ENCODE results near the gene TECPR1. TPM values are rescaled to one million over a fixed set of nuclear protein-coding genes. Genes with fewer than 3 reads are reported as not detected.

Gene TECPR1
- polyA plus RNA-seq, 1 experiment: 2.7 TPM

DNA sequence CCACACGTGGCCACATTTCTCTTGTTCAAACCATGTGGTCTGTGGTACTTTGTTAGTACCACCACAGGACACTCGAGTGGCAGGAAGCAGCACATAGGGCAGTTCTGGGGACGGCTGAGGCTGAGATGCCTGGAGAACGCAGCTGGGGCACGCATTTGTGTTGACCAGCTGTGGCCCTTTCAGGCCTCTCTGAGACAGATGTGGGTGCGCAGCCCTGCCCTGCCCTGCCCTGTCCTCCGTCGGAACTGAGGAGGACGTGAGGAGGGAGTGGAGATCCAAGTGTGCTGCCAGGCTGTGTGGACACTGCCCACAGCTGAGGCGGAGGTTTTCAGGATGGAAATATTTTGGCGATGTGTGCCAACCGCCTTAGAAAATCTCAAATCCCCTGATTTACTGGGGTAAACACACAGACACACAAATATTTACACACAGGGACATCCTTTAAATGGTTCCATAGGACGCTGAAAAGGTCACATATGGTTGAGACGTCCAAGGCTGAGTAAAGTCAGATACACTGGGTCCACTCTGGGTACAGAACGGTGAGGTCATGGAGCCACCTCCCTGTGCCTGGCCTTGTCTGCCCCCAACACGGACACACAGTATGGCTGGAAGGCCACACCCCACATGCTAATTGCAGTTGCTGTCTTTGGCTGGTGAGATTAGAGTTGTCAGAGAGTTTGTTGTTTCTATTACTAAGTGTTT is 26.0 kb downstream of the TECPR1 start:
- no peak overlapping the region for H3K4me3 ChIP-seq (ENCODE audit: low read depth, low read length)
- TF ChIP-seq, protein P1, sequence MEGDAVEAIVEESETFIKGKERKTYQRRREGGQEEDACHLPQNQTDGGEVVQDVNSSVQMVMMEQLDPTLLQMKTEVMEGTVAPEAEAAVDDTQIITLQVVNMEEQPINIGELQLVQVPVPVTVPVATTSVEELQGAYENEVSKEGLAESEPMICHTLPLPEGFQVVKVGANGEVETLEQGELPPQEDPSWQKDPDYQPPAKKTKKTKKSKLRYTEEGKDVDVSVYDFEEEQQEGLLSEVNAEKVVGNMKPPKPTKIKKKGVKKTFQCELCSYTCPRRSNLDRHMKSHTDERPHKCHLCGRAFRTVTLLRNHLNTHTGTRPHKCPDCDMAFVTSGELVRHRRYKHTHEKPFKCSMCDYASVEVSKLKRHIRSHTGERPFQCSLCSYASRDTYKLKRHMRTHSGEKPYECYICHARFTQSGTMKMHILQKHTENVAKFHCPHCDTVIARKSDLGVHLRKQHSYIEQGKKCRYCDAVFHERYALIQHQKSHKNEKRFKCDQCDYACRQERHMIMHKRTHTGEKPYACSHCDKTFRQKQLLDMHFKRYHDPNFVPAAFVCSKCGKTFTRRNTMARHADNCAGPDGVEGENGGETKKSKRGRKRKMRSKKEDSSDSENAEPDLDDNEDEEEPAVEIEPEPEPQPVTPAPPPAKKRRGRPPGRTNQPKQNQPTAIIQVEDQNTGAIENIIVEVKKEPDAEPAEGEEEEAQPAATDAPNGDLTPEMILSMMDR (IDR thresholded peaks at IDR 0.05; ENCODE audit: insufficient read depth, low read depth, low read length): no peak
- no peaks in the 10 kb centered on the region for H3K27me3 ChIP-seq (ENCODE audit: control insufficient read depth, insufficient read depth, low read length)
- DNase-seq (ENCODE audit: low read depth): no peak
- ChIA-PET CTCF (no interaction called here), POLR2A (no interaction called here)
- peaks cover 7% of the 10 kb centered on the region for H3K36me3 ChIP-seq (ENCODE audit: control insufficient read depth, insufficient read depth, low read length)

GRCh38 chr7:98224701-98225181 is 27.3 kb downstream of the TECPR1 start:
- no peak for DNase-seq (ENCODE audit: low read depth)
- H3K27me3 ChIP-seq (ENCODE audit: control insufficient read depth, insufficient read depth, low read length): no peaks in the 10 kb centered on the region
- peaks cover 7% of the 10 kb centered on the region for H3K36me3 ChIP-seq (ENCODE audit: control insufficient read depth, insufficient read depth, low read length)
- H3K4me3 ChIP-seq (ENCODE audit: low read depth, low read length): no peak overlapping the region
- ChIA-PET CTCF (no interaction called here), POLR2A (no interaction called here)
- TF ChIP-seq, protein P1 (IDR thresholded peaks at IDR 0.05; ENCODE audit: insufficient read depth, low read depth, low read length): no peak

DNA sequence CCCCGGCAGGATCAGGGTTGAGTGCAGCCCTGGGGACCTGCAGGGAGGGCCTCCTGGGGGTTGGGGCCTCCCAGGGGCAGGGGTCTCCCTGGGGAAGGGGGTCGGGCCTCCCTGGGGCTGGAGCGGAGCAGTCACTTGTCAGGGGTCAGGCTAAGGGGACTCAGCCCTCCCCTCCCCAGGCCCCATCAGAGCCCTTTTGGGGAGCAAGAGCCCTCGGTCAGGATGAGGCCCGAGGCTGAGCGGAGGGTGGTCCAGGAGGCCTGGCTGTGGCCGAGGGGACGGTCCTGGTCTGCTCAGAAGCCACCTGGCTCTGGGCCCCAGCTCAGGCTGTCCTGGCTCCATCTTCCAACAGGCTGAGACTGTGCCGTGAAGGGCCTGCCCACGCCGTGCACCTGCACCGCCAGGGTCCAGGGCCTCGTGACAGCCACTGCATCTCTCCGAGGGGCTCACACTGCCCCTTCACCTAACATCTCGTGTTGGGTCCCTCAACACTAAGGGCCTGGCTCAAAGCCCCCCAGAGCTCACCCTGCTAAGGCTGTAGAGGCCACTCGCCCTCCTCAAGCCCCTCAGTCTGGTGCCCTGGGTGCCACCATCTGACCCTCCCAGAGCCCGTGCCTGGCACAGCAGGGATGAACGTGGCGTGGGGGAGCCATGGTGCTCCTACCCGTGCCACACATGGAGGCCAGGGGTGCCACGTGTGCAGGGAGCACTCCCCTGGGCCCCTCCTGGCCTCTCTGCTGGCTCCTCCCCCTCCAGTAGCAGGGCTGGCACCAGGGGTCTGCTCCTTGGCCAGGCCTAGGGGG is 27.9 kb downstream of the TECPR1 start:
- CTCF ChIA-PET: interaction anchor here (0.7 kb wide), 1 partner anchor 18 kb away, joined by 3 read pairs; no protein-coding TSS in a partner anchor

GRCh38 chr7:98223351-98223897 is 28.6 kb downstream of the TECPR1 start:
- CTCF ChIA-PET: interaction anchor here (0.7 kb wide), 1 partner anchor 18 kb away, joined by 3 read pairs; no protein-coding TSS in a partner anchor
- no peak for DNase-seq (ENCODE audit: low read depth)
- Histone ChIP-seq H3K27me3 (ENCODE audit: control insufficient read depth, insufficient read depth, low read length) (no peaks in the 10 kb centered on the region), H3K4me3 (ENCODE audit: low read depth, low read length) (no peak overlapping the region), H3K36me3 (ENCODE audit: control insufficient read depth, insufficient read depth, low read length) (peaks cover 6% of the 10 kb centered on the region)
- TF ChIP-seq, protein P1 (IDR thresholded peaks at IDR 0.05; ENCODE audit: insufficient read depth, low read depth, low read length): no peak
- POLR2A ChIA-PET: no interaction called here

More for the DNA sequence above, 27.9 kb downstream of the TECPR1 start:
- POLR2A ChIA-PET: no interaction called here
- H3K4me3 ChIP-seq (ENCODE audit: low read depth, low read length): no peak overlapping the region
- TF ChIP-seq, protein P1 (IDR thresholded peaks at IDR 0.05; ENCODE audit: insufficient read depth, low read depth, low read length): no peak
- H3K27me3 ChIP-seq (ENCODE audit: control insufficient read depth, insufficient read depth, low read length): no peaks in the 10 kb centered on the region
- peaks cover 7% of the 10 kb centered on the region for H3K36me3 ChIP-seq (ENCODE audit: control insufficient read depth, insufficient read depth, low read length)
- DNase-seq (ENCODE audit: low read depth): no peak
